HPDE6-E6E7 (cell line): ENCODE measurements around the gene HEATR5A.
"Not testable (repeated sequence)": the region's sequence is repeated elsewhere in the genome, so short reads cannot be mapped to it uniquely, and the experiment has no call there.

Experiments used
- DNase-seq: peaks from one replicate; pipeline ENCODE4 v3.0.0; 2011; ENCODE audit warnings: missing footprints; ENCODE audit errors: extremely low spot score

Gene HEATR5A

GRCh38 chr14:31389946-31390345 lies 30.4 kb downstream of the HEATR5A start:
- DNase-seq: no peak

GRCh38 chr14:31388687-31389413 lies 31.5 kb downstream of the HEATR5A start:
- DNase-seq: no peak

- peak; percentile 4 for DNase-seq
These were observed 33.3 kb downstream of the HEATR5A start for GRCh38 chr14:31387091-31387490.

GRCh38 chr14:31386271-31386670 lies 34.1 kb downstream of the HEATR5A start:
- no peak for DNase-seq

- no peak for DNase-seq
These were observed 38.1 kb downstream of the HEATR5A start for GRCh38 chr14:31382221-31382620.

- no peak for DNase-seq
These were observed 40.2 kb downstream of the HEATR5A start for GRCh38 chr14:31380106-31380505.

- DNase-seq: not testable (repeated sequence)
These were observed 41.0 kb downstream of the HEATR5A start for GRCh38 chr14:31379125-31379947.

- no peak for DNase-seq
These were observed 42.9 kb downstream of the HEATR5A start for GRCh38 chr14:31377433-31377832.

- DNase-seq: no peak
These were observed 48.7 kb downstream of the HEATR5A start for GRCh38 chr14:31371646-31372045.

- no peak for DNase-seq
These were observed 56.8 kb downstream of the HEATR5A start for GRCh38 chr14:31363331-31364073.

GRCh38 chr14:31362746-31363145 lies 57.6 kb downstream of the HEATR5A start:
- DNase-seq: no peak

GRCh38 chr14:31361761-31362160 lies 58.6 kb downstream of the HEATR5A start:
- DNase-seq: not testable (repeated sequence)

GRCh38 chr14:31360919-31361662 lies 59.3 kb downstream of the HEATR5A start:
- peak; percentile 25 for DNase-seq

- DNase-seq: no peak
These were observed 63.1 kb downstream of the HEATR5A start for GRCh38 chr14:31357279-31357678.

- no peak for DNase-seq
These were observed 74.3 kb downstream of the HEATR5A start for GRCh38 chr14:31346097-31346496.

- DNase-seq: no peak
These were observed 79.1 kb downstream of the HEATR5A start for GRCh38 chr14:31341280-31341679.

- no peak for DNase-seq
These were observed 79.9 kb downstream of the HEATR5A start for GRCh38 chr14:31340297-31341063.

GRCh38 chr14:31339743-31340142 lies 80.6 kb downstream of the HEATR5A start:
- DNase-seq: no peak

GRCh38 chr14:31337331-31337730 lies 83.0 kb downstream of the HEATR5A start:
- no peak for DNase-seq

- peak; percentile 32 for DNase-seq
These were observed 83.7 kb downstream of the HEATR5A start for GRCh38 chr14:31336646-31337045.

GRCh38 chr14:31331395-31331794 lies 89.0 kb downstream of the HEATR5A start:
- DNase-seq: not testable (repeated sequence)
